HEK293T (cell line): ENCODE results near the gene SGCE.

Experiments
- CTCF ChIA-PET: fragments of 350-600 bp; formaldehyde crosslinking; extraction: SDS; loops from one replicate; lab custom pipeline; 2021; ENCODE audit warnings: antibody characterized with exemption, inconsistent platforms; lab: Yijun Ruan, JAX
- POLR2A ChIA-PET: fragments of 350-600 bp; formaldehyde crosslinking; extraction: SDS; loops from one replicate; lab custom pipeline; 2020; ENCODE audit warnings: antibody characterized with exemption, inconsistent platforms; lab: Yijun Ruan, JAX
- DNase-seq: peaks from one replicate; pipeline ENCODE4 v3.0.0; 2012; ENCODE audit warnings: mixed read lengths; ENCODE audit errors: extremely low spot score
- ARNT ChIP-seq: fragments of 450-650 bp; IDR thresholded peaks from 2 replicates; pipeline ENCODE4 v1.6.1; 2017; ENCODE audit warnings: mild to moderate bottlenecking
- BHLHE40 ChIP-seq: fragments of 450-650 bp; IDR thresholded peaks from 2 replicates; pipeline ENCODE4 v1.6.1; 2016; ENCODE audit warnings: mild to moderate bottlenecking, moderate library complexity, borderline replicate concordance
- CTBP1 ChIP-seq: fragments of 450-650 bp; IDR thresholded peaks from 2 replicates; pipeline ENCODE4 v1.6.1; 2016; ENCODE audit warnings: borderline replicate concordance
- ELF4 ChIP-seq: fragments of 450-650 bp; IDR thresholded peaks from 2 replicates; pipeline ENCODE4 v1.6.1; 2017; ENCODE audit warnings: antibody characterized with exemption
- FOXA1 ChIP-seq: fragments of 450-650 bp; IDR thresholded peaks from 2 replicates; pipeline ENCODE4 v1.6.1; 2016; ENCODE audit warnings: mild to moderate bottlenecking
- FOXK2 ChIP-seq: fragments of 450-650 bp; IDR thresholded peaks from 2 replicates; pipeline ENCODE4 v1.6.1; 2016; ENCODE audit warnings: mild to moderate bottlenecking
- FOXM1 ChIP-seq: fragments of 450-650 bp; IDR thresholded peaks from 2 replicates; pipeline ENCODE4 v1.6.1; 2017; ENCODE audit warnings: mild to moderate bottlenecking, borderline replicate concordance
- HDGF ChIP-seq: fragments of 450-650 bp; IDR thresholded peaks from 2 replicates; pipeline ENCODE4 v1.6.1; 2017; ENCODE audit warnings: antibody characterized with exemption, borderline replicate concordance
- L3MBTL2 ChIP-seq: fragments of 450-650 bp; conservative IDR thresholded peaks from 2 replicates; pipeline ENCODE4 v1.6.1; 2016; ENCODE audit warnings: mild to moderate bottlenecking
- LEF1 ChIP-seq: fragments of 450-650 bp; IDR thresholded peaks from 2 replicates; pipeline ENCODE4 v1.6.1; 2017; ENCODE audit warnings: mild to moderate bottlenecking, borderline replicate concordance
- NFRKB ChIP-seq: fragments of 450-650 bp; IDR thresholded peaks from 2 replicates; pipeline ENCODE4 v1.6.1; 2016; ENCODE audit warnings: mild to moderate bottlenecking, moderate library complexity
- SP1 ChIP-seq: fragments of 450-650 bp; IDR thresholded peaks from 2 replicates; pipeline ENCODE4 v1.6.1; 2017
- SUZ12 ChIP-seq: fragments of 450-650 bp; IDR thresholded peaks from 2 replicates; pipeline ENCODE4 v1.6.1; 2016; ENCODE audit warnings: mild to moderate bottlenecking
- TARDBP ChIP-seq: fragments of 450-650 bp; IDR thresholded peaks from 2 replicates; pipeline ENCODE4 v1.6.1; 2016
- ZNF384 ChIP-seq: fragments of 450-650 bp; IDR thresholded peaks from 2 replicates; pipeline ENCODE4 v1.6.1; 2016
- TF ChIP-seq, protein P1 (sequence below): fragments of 450-650 bp; IDR thresholded peaks from 2 replicates; pipeline ENCODE4 v1.6.1; 2016

Gene SGCE

DNA sequence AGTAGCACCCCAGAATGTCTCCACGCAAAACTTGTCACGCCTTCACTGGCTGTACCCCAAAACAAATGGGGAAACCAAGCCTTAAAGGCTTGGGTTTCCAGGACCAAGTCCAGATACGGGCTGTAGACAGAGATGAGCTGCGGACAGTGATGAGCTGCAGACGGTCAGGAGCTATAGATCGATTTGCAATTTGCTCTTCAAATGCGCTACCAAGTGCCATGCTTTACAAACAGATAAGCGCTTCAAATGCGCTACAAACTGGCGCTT lies 658 bp upstream of the SGCE start:
- ChIA-PET POLR2A (interaction anchor here (1.5 kb wide), 1 partner anchor 246 kb away, joined by 4 read pairs; no protein-coding TSS in a partner anchor), CTCF (no interaction called here)
- no peak for DNase-seq
- TF ChIP-seq HDGF (no peak), L3MBTL2 (no peak), FOXK2 (no peak), ARNT (no peak)

DNA sequence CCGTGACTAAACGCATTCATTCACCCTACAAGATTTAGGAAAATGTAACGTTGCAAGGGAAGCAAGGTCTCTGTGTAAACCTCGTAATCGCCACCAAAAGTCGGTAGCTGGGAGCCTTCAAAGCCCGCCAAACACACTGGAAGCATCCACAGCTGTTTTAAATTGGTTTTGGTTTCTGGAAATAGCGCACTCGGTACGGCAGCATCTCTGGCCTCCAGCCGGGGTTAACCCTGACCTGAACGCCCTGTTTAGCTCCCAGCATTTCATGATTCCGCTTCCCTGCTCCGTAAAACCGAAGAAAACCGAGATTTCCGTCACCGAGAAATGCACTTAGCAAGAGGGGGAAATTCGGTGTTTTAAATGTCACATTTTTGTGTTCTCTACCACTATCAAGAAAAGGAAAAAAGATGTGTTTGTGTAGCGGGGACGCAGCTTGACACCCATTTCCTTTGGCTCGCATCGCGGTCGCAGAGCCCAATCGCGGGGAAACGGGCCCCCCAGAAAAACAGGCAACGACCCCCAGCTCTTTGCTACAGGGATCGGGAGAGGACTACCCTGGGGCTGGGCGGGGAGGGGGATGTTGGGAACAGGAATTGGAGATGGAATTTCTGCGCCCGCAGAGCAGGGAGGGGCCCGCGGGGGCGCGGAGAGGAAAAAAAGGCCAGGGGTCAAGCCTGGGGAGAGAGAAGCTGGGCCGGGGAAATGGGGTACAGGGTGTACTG lies 646 bp downstream of the SGCE start:
- TF ChIP-seq LEF1 = no peak
- no peak for TF ChIP-seq SUZ12
- no peak for TF ChIP-seq FOXM1
- DNase-seq = peak; percentile 9
- POLR2A ChIA-PET = interaction anchor here (1.5 kb wide), 1 partner anchor 247 kb away, joined by 4 read pairs; no protein-coding TSS in a partner anchor
- CTCF ChIA-PET = no interaction called here

- POLR2A ChIA-PET = no interaction called here
- no peak for TF ChIP-seq SUZ12
- no peak for TF ChIP-seq FOXK2
- TF ChIP-seq, protein P1, sequence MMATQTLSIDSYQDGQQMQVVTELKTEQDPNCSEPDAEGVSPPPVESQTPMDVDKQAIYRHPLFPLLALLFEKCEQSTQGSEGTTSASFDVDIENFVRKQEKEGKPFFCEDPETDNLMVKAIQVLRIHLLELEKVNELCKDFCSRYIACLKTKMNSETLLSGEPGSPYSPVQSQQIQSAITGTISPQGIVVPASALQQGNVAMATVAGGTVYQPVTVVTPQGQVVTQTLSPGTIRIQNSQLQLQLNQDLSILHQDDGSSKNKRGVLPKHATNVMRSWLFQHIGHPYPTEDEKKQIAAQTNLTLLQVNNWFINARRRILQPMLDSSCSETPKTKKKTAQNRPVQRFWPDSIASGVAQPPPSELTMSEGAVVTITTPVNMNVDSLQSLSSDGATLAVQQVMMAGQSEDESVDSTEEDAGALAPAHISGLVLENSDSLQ = no peak
- TF ChIP-seq ELF4 = no peak
- no peak for TF ChIP-seq TARDBP
- no peak for DNase-seq
- CTCF ChIA-PET = no interaction called here
These were observed 1.2 kb downstream of the SGCE start for GRCh38 chr7:94654783-94655125.

DNA sequence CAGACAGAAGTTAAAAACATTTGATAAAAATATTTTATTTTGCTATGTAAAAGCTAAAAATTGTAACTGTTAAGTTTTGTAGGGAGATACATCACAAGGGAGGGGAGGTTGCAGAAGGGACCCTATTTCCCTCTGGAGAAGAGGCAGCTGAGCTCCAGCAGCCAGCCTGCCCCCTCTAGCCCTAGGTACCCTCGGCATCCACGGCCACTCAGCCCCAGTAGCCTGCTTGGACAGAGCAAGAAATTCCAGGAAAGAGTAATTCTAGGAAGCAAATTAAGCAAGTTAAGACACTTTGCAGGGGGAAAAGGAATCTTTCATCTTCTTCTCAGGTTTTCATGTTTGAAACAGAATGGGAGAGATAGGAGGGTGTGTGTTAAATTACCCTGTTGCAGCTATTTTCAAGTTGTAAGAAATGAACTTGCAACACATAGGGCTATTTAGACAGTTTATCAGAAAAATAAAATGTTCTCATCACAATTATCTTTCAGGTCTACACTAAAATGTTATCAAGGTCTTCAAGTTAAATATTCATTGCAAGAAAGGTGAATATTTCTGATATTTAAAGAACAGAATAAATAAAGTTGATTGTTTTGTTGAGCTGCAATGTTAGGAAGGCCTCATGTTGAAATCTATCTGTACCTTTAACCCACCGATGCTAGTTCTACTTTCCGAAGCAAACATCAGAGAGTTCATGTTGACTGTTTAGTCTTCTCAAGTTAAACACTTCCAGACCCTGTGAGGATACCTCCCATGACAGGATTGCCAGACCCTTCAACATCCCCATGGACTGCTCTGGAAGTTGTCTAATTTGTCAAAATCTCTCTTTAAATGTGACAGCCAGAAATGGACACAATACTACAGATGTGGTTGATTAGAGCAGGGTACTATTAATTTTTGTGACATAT lies 5.5 kb downstream of the SGCE start:
- CTCF ChIA-PET = no interaction called here

GRCh38 chr7:94649450-94649849 lies 6.5 kb downstream of the SGCE start:
- POLR2A ChIA-PET = no interaction called here
- CTCF ChIA-PET = no interaction called here
- no peak for TF ChIP-seq TARDBP
- no peak for TF ChIP-seq BHLHE40
- no peak for TF ChIP-seq FOXK2
- TF ChIP-seq HDGF = no peak
- no peak for TF ChIP-seq LEF1
- TF ChIP-seq FOXA1 = no peak
- TF ChIP-seq, protein P1 = no peak
- TF ChIP-seq NFRKB = no peak
- no peak for TF ChIP-seq FOXM1
- TF ChIP-seq ZNF384 = no peak
- TF ChIP-seq SUZ12 = no peak
- no peak for TF ChIP-seq CTBP1
- no peak for TF ChIP-seq L3MBTL2
- TF ChIP-seq SP1 = no peak
- no peak for TF ChIP-seq ELF4
- no peak for DNase-seq

More for the DNA sequence above, 5.5 kb downstream of the SGCE start:
- no peak for TF ChIP-seq HDGF
- TF ChIP-seq, protein P1 = no peak
- no peak for TF ChIP-seq TARDBP
- TF ChIP-seq FOXA1 = no peak
- TF ChIP-seq FOXK2 = no peak
- no peak for TF ChIP-seq ZNF384
- TF ChIP-seq ELF4 = no peak
- no peak for TF ChIP-seq SP1
- no peak for TF ChIP-seq LEF1
- no peak for TF ChIP-seq FOXM1
- TF ChIP-seq CTBP1 = no peak
- TF ChIP-seq L3MBTL2 = no peak
- no peak for TF ChIP-seq NFRKB
- TF ChIP-seq ARNT = no peak
- TF ChIP-seq BHLHE40 = no peak
- TF ChIP-seq SUZ12 = no peak
- no peak for DNase-seq
- POLR2A ChIA-PET = no interaction called here

DNA sequence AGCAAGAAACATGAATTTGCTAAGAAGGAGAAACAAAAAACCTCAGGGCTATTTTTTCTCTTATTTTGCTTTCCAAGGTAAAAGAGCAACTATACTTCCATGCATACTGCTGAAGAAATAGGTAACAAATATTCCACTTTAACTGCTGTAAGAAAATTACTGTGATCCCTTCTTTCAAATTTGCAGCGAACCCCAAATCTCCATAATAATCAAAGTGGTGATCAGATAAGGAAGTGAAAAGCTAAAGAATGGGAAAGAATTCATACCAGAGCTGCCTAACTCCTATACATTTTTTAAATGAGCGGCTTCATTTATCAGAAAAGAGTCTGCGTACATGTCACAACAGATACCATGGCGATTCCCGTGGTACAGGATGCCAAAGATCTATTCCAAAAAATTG lies 7.2 kb downstream of the SGCE start:
- ChIA-PET CTCF (no interaction called here), POLR2A (no interaction called here)
- no peak for DNase-seq
- TF ChIP-seq ARNT = no peak
- TF ChIP-seq LEF1 = no peak
- no peak for TF ChIP-seq BHLHE40
- TF ChIP-seq SP1 = no peak
- no peak for TF ChIP-seq CTBP1
